CD8-positive, alpha-beta memory T cell (primary cell): ENCODE data around the gene RFESD. TPM values are rescaled to one million over a fixed set of nuclear protein-coding genes. Genes with fewer than 3 reads are reported as not detected.
"Not testable (repeated sequence)": the region's sequence is repeated elsewhere in the genome, so short reads cannot be mapped to it uniquely, and the experiment has no call there.

Experiments used
- CTCF ChIA-PET: fragments of 350-600 bp; sonication (Branson Sonifier 250); formaldehyde crosslinking; loops from one replicate; lab custom pipeline; 2021; ENCODE audit warnings: antibody characterized with exemption; lab: Charles Lee
- POLR2A ChIA-PET: fragments of 350-600 bp; sonication (Branson Sonifier 250); formaldehyde crosslinking; loops from one replicate; lab custom pipeline; 2021; ENCODE audit warnings: antibody characterized with exemption; lab: Charles Lee
- DNase-seq, 5 donors: peaks; one replicate each; pipeline versions ENCODE4 v3.0.0 to v3.0.0-alpha.2; 2020 to 2022; ENCODE audit warnings: mixed read lengths in 1 of 5
- H3K27ac ChIP-seq: one replicate; pipeline ENCODE4 v1.7.0; 2013; ENCODE audit warnings: low read depth, mild to moderate bottlenecking, low read length, moderate library complexity
- H3K27me3 ChIP-seq: 2 replicates; pipeline ENCODE4 v1.7.0; 2013; ENCODE audit warnings: low read length, mild to moderate bottlenecking; ENCODE audit not compliant: insufficient read depth, poor library complexity, severe bottlenecking
- H3K36me3 ChIP-seq: 2 replicates; pipeline ENCODE4 v1.7.0; 2013; ENCODE audit warnings: mild to moderate bottlenecking, low read length, moderate library complexity; ENCODE audit not compliant: insufficient read depth
- H3K4me1 ChIP-seq: 2 replicates; pipeline ENCODE4 v1.7.0; 2013; ENCODE audit warnings: mild to moderate bottlenecking, low read length, moderate library complexity; ENCODE audit not compliant: insufficient read depth
- H3K4me3 ChIP-seq: 2 replicates; pipeline ENCODE4 v1.7.0; 2013; ENCODE audit warnings: mild to moderate bottlenecking, low read length
- H3K9me3 ChIP-seq: 2 replicates; pipeline ENCODE4 v1.7.0; 2013; ENCODE audit warnings: mild to moderate bottlenecking, low read length
- H3K27ac Mint-ChIP-seq, 8 donors: one replicate each; pipeline ENCODE4 v1.8.0; 2020 to 2021; ENCODE audit warnings: mixed read lengths in 8 of 8, mild to moderate bottlenecking in 6 of 8, inconsistent platforms in 3 of 8, moderate library complexity in 3 of 8
- H3K27me3 Mint-ChIP-seq, 2 donors: one replicate each; pipeline ENCODE4 v1.8.0; 2020 to 2021; ENCODE audit warnings: mixed read lengths in 2 of 2, mild to moderate bottlenecking in 1 of 2, moderate library complexity in 1 of 2
- H3K36me3 Mint-ChIP-seq, 3 donors: one replicate each; pipeline ENCODE4 v1.8.0; 2020 to 2021; ENCODE audit warnings: mixed read lengths in 3 of 3, inconsistent platforms in 1 of 3, mild to moderate bottlenecking in 1 of 3
- H3K4me1 Mint-ChIP-seq, 3 donors: one replicate each; pipeline ENCODE4 v1.8.0; 2020 to 2021; ENCODE audit warnings: mixed read lengths in 3 of 3, inconsistent platforms in 1 of 3, mild to moderate bottlenecking in 1 of 3
- H3K4me3 Mint-ChIP-seq, 7 donors: one replicate each; pipeline ENCODE4 v1.8.0; 2020 to 2021; ENCODE audit warnings: mixed read lengths in 7 of 7, mild to moderate bottlenecking in 6 of 7, moderate library complexity in 4 of 7, inconsistent platforms in 2 of 7
- H3K9me3 Mint-ChIP-seq, 5 donors: one replicate each; pipeline ENCODE4 v1.8.0; 2020 to 2022; ENCODE audit warnings: mixed read lengths in 5 of 5, mild to moderate bottlenecking in 3 of 5, moderate library complexity in 2 of 5, inconsistent platforms in 1 of 5
- polyA plus RNA-seq: library from polyadenylated mRNA; unstranded; fragments of 300-500 nt; fragmentation: Illumina TruSeq; gene quantifications from one replicate; pipeline ENCODE4 v1.2.3, GENCODE V29; 2021
- total RNA-seq, 2 experiments: library from RNA; stranded (reverse); gene quantifications; one replicate each; pipeline ENCODE4 v1.2.3, GENCODE V29; 2021

Gene RFESD
- total and polyA plus RNA-seq, 3 experiments from 2014 or later, result 4.2 to 7.2 (median 5.4) TPM

GRCh38 chr5:95704150-95704549 is 57.6 kb downstream of the RFESD start:
- Histone ChIP-seq H3K27ac (no peak overlapping the region), H3K36me3 (no peaks in the 10 kb centered on the region), H3K9me3 (no peaks in the 10 kb centered on the region), H3K4me1 (no peaks in the 10 kb centered on the region), H3K27me3 (no peaks in the 10 kb centered on the region), H3K4me3 (no peak overlapping the region)
- no peak for DNase-seq
- H3K27me3 Mint-ChIP-seq, result peaks cover 3 to 35% of the 10 kb centered on the region in 2 donors
- ChIA-PET CTCF (no interaction called here), POLR2A (no interaction called here)
- no peaks in the 10 kb centered on the region for H3K9me3 Mint-ChIP-seq
- no peaks in the 10 kb centered on the region for H3K4me1 Mint-ChIP-seq
- no peak overlapping the region for H3K27ac Mint-ChIP-seq
- H3K36me3 Mint-ChIP-seq, result no peaks in the 10 kb centered on the region
- no peak overlapping the region for H3K4me3 Mint-ChIP-seq

GRCh38 chr5:95706196-95706595 is 59.6 kb downstream of the RFESD start:
- H3K27ac Mint-ChIP-seq, H3K9me3 Mint-ChIP-seq, H3K4me3 ChIP-seq, DNase-seq, CTCF ChIA-PET, H3K9me3 ChIP-seq, H3K4me1 Mint-ChIP-seq, H3K27me3 ChIP-seq, H3K27ac ChIP-seq, POLR2A ChIA-PET, H3K4me1 ChIP-seq, H3K36me3 ChIP-seq, H3K4me3 Mint-ChIP-seq, H3K36me3 Mint-ChIP-seq: not testable (repeated sequence)
- peaks cover under 1 to 27% of the 10 kb centered on the region in 2 donors for H3K27me3 Mint-ChIP-seq

GRCh38 chr5:95707055-95707454 is 60.5 kb downstream of the RFESD start:
- CTCF ChIA-PET, result no interaction called here
- peaks cover 2 to 20% of the 10 kb centered on the region in 2 donors for H3K27me3 Mint-ChIP-seq

More at GRCh38 chr5:95707055-95707454, 60.5 kb downstream of the RFESD start:
- Mint-ChIP-seq H3K27ac (no peak overlapping the region), H3K36me3 (no peaks in the 10 kb centered on the region), H3K4me3 (no peak overlapping the region), H3K9me3 (no peaks in the 10 kb centered on the region), H3K4me1 (no peaks in the 10 kb centered on the region)
- Histone ChIP-seq H3K9me3 (no peaks in the 10 kb centered on the region), H3K36me3 (no peaks in the 10 kb centered on the region), H3K27ac (peak overlapping the region; percentile 19), H3K27me3 (no peaks in the 10 kb centered on the region), H3K4me1 (no peaks in the 10 kb centered on the region), H3K4me3 (no peak overlapping the region)
- no peak for DNase-seq
- POLR2A ChIA-PET, result no interaction called here

Other genes starting within 250 kb of the RFESD start
- gene SKIC3, start 91.8 kb upstream of the RFESD start, total RNA-seq, result 10 to 100 TPM; 65.2 to 65.7 TPM
- 40.2 TPM for gene SKIC3, start 91.8 kb upstream of the RFESD start, polyA plus RNA-seq
- 1 to 10 TPM; 4.3 to 5.7 TPM for gene ARSK, start 91.7 kb upstream of the RFESD start, total RNA-seq
- gene ARSK, start 91.7 kb upstream of the RFESD start, polyA plus RNA-seq, result 9.6 TPM
- gene GPR150, start 26.7 kb upstream of the RFESD start, total RNA-seq, result under 1 TPM; 0.18 to 0.26 TPM
- gene GPR150, start 26.7 kb upstream of the RFESD start, polyA plus RNA-seq, result 2.8 TPM
- gene SPATA9, start 36.2 kb downstream of the RFESD start, total RNA-seq, result not detected
- gene SPATA9, start 36.2 kb downstream of the RFESD start, polyA plus RNA-seq, result not detected
- under 1 TPM; 0.33 to 0.48 TPM for gene RHOBTB3, start 84.6 kb downstream of the RFESD start, total RNA-seq
- 2.4 TPM for gene RHOBTB3, start 84.6 kb downstream of the RFESD start, polyA plus RNA-seq
- gene GLRX, start 175.9 kb downstream of the RFESD start, total RNA-seq, result 10 to 100 TPM; 22.2 to 25.0 TPM
- 240 TPM for gene GLRX, start 175.9 kb downstream of the RFESD start, polyA plus RNA-seq